Immature natural killer cell (primary cell): ENCODE measurements around the gene PANK1. TPM values are rescaled to one million over a fixed set of nuclear protein-coding genes. Genes with fewer than 3 reads are reported as not detected.

Experiments used
- DNase-seq, 3 donors: peaks; one replicate each; pipeline ENCODE4 v3.0.0; 2022; ENCODE audit warnings: mixed read lengths in 1 of 3
- H3K27ac Mint-ChIP-seq, 6 donors: one replicate each; pipeline ENCODE4 v1.8.0; 2020; ENCODE audit warnings: mixed read lengths in 6 of 6, mild to moderate bottlenecking in 5 of 6, inconsistent platforms in 4 of 6, moderate library complexity in 3 of 6
- H3K27me3 Mint-ChIP-seq, 3 donors: one replicate each; pipeline ENCODE4 v1.8.0; 2020 to 2021; ENCODE audit warnings: low read depth in 3 of 3, mild to moderate bottlenecking in 3 of 3, mixed read lengths in 3 of 3, moderate library complexity in 3 of 3, inconsistent platforms in 1 of 3
- H3K36me3 Mint-ChIP-seq, 3 donors: one replicate each; pipeline ENCODE4 v1.8.0; 2020; ENCODE audit warnings: mixed read lengths in 3 of 3, inconsistent platforms in 2 of 3, mild to moderate bottlenecking in 2 of 3
- H3K4me1 Mint-ChIP-seq, 2 donors: one replicate each; pipeline ENCODE4 v1.8.0; 2020; ENCODE audit warnings: inconsistent platforms in 2 of 2, mild to moderate bottlenecking in 2 of 2, mixed read lengths in 2 of 2, moderate library complexity in 1 of 2
- H3K4me3 Mint-ChIP-seq, 5 donors: one replicate each; pipeline ENCODE4 v1.8.0; 2020; ENCODE audit warnings: mild to moderate bottlenecking in 5 of 5, mixed read lengths in 5 of 5, inconsistent platforms in 3 of 5, moderate library complexity in 3 of 5
- H3K9me3 Mint-ChIP-seq, 6 donors: one replicate each; pipeline ENCODE4 v1.8.0; 2020; ENCODE audit warnings: mild to moderate bottlenecking in 6 of 6, mixed read lengths in 6 of 6, inconsistent platforms in 4 of 6, moderate library complexity in 3 of 6
- polyA plus RNA-seq, 3 donors: library from polyadenylated mRNA; unstranded; fragments of 300-500 nt; fragmentation: Illumina TruSeq; gene quantifications; one replicate each; pipeline ENCODE4 v1.2.3, GENCODE V29; 2021

The PANK1 gene
- polyA plus RNA-seq, 3 donors from 2014 or later: 0.66 to 1.4 TPM; not detected in 1

DNA sequence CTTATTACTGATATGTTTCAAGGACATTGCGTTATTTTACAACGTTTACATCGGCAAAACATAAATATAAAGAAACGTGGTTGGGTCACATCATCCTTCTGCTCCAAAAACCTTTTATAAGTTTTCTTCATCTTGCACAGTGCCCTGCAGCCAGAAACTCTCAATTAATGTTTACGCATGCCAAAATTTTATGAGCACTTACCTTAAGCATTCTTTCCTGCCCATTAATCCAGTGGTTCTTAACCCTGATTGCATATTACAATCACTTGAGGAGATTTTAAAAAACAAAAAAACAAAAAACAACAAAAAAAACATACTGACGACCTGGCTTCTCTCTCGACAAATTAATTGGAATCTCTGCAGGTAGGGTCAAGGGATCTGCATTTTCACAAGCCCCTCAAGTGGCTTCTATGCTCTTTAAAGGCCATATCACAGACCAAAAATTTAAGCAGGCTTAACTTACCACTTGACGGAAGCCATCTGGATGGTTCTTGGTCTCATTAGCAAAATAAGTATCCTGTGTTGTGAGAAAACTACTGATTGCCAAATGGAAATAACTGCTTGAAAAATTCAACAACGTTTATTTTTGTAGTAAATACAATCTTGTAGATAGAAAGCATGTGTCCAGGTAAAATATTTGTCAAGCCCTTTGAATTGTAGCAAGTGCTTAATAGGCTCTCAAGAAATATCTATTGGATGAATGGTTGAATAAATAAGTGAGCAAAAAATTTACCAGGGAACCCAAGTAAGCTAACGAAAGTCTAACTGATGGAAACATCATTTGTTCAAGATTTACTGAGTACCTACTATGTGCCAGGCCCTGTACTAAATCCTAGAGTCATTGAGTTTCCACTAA lies 78.7 kb downstream of the PANK1 start:
- no peaks in the 10 kb centered on the region for H3K9me3 Mint-ChIP-seq
- H3K36me3 Mint-ChIP-seq: no peaks in the 10 kb centered on the region
- H3K4me1 Mint-ChIP-seq: no peaks in the 10 kb centered on the region
- no peak overlapping the region for H3K4me3 Mint-ChIP-seq
- H3K27me3 Mint-ChIP-seq: peaks cover 3 to 4% (median 3%) of the 10 kb centered on the region in 3 donors
- DNase-seq: no peak
- H3K27ac Mint-ChIP-seq: no peak overlapping the region

DNA sequence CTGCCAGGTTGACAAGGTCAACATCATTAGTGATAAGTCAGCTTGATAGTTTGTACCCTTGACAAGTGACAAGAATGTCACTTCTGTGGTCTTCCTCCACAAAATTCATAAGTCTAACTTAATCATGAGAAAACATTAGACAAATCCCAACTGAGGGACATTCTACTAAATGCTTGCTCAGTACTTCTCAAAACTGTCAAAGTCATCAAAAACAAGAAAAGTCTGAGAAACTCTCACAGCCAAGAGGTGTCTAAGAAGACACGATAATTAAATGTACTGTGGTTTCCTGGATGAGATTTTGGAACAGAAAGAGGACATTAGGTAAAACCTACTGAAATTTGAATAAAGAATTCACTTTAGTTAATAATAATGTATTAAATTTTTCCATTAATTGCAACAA lies 79.9 kb downstream of the PANK1 start:
- H3K4me1 Mint-ChIP-seq: no peaks in the 10 kb centered on the region
- H3K9me3 Mint-ChIP-seq: no peaks in the 10 kb centered on the region
- no peak overlapping the region for H3K4me3 Mint-ChIP-seq
- peaks cover 3 to 7% (median 3%) of the 10 kb centered on the region in 3 donors for H3K27me3 Mint-ChIP-seq
- no peaks in the 10 kb centered on the region for H3K36me3 Mint-ChIP-seq
- DNase-seq: no peak
- H3K27ac Mint-ChIP-seq: no peak overlapping the region

DNA sequence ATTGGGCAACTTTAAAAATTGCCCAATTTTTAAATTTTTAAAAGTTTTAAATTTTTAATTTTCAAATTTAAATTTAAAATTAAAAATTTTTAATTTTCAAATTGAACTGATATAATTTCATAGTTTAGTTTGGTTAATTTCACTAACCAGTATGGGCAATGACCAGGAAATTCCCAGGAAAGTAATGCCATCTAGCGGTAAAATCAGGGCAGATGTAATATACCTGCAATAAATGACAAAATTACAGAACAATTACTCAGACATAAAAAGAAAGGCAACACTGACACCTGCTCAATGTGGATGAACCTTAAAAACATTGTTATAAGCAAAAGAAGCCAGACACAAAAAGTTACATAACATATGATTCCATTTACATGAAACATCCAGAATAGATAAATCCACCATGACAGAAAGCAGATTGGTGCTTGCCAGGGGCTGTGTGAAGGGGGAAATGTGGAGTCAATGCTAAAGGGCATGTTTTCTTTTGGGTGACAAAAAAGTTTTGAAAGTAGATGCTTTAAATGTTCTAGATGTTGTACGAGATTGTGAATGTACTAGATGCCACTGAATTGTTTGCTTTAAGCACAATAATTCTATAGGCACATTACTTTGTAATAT lies 81.1 kb downstream of the PANK1 start:
- H3K4me1 Mint-ChIP-seq: no peaks in the 10 kb centered on the region
- peaks cover 3 to 5% (median 3%) of the 10 kb centered on the region in 3 donors for H3K27me3 Mint-ChIP-seq
- no peaks in the 10 kb centered on the region for H3K9me3 Mint-ChIP-seq
- no peak overlapping the region for H3K27ac Mint-ChIP-seq
- peak; percentile 25 to 54 (median 38) for DNase-seq
- H3K36me3 Mint-ChIP-seq: no peaks in the 10 kb centered on the region
- H3K4me3 Mint-ChIP-seq: no peak overlapping the region

DNA sequence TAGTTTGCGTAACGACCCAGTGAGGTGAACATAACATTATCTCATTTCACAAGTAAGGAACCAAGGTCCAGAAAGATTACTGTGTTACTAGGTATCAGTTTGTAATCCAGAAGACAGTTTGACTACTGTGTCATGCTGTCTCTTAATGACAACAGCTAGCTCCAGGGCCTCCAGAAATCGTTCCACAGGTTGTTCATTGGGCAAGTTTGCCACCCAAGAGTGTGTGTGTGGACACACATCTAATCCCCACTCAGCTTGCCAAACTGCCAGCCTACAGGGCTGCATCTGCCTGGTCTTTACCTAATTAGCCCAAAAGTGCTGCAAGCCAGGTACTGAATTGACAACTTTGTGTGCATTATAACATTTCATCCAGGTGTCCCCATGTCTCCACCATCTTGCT lies 81.7 kb downstream of the PANK1 start:
- no peaks in the 10 kb centered on the region for H3K9me3 Mint-ChIP-seq
- H3K27ac Mint-ChIP-seq: no peak overlapping the region
- DNase-seq: no peak
- H3K36me3 Mint-ChIP-seq: no peaks in the 10 kb centered on the region
- H3K27me3 Mint-ChIP-seq: peaks cover 4 to 6% (median 4%) of the 10 kb centered on the region in 3 donors
- no peaks in the 10 kb centered on the region for H3K4me1 Mint-ChIP-seq
- no peak overlapping the region for H3K4me3 Mint-ChIP-seq

DNA sequence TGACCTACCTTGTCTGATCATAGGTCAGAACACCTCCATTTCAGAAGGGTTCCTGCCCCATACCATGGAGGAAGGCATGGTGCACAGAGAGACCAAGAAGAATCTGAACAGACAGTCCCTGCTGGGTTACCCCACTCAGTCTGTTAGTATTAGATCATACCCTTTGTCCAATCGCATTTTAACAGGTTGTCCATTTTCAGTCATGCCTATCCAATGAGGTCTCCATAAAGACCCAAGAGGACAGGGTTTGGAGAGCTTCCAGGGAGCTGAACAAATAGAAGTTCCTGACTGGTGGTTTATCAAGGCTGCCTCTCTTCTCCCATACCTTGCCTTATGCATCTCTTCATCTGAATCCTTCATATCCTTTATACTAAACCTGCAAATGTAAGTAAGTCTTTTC lies 88.4 kb downstream of the PANK1 start:
- Mint-ChIP-seq H3K27ac (no peak overlapping the region), H3K9me3 (no peaks in the 10 kb centered on the region), H3K27me3 (peaks cover 2 to 8% (median 2%) of the 10 kb centered on the region in 3 donors), H3K4me3 (no peak overlapping the region), H3K4me1 (no peaks in the 10 kb centered on the region), H3K36me3 (no peaks in the 10 kb centered on the region)
- DNase-seq: no peak

DNA sequence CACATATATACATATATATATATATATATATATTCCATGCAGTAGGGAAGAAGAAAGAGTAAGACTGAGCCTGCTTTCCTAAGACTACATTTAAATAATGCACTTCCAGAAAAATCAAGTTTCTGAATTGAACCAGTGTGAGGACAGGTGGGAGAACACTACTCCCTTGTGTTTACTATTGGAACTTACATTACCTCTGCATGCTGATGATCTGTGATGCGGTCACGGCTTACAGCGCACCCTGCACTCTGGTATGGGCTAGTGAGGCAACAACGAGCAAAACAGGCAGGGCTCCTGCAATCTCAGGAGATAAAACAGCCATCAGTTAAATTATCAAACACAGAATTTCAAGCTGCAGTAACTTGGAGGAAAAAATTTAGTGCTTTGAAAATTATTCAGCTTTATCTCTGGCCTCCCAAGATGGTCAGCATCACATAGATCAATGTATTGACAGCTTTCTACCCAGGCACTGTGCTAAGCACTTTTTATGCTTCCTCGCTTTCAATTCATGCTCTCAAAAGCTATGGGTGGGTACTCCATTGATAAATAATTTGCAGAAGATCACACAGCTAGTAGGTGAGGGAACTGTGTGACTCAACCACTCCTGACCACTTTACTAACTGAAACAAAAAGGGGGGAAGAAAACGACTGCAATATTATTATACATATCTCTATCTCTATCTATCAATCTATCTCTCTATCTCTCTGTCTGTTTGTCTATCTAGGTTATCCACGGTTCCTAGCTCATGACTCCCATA lies 89.2 kb downstream of the PANK1 start:
- H3K4me3 Mint-ChIP-seq: no peak overlapping the region
- DNase-seq: no peak
- no peaks in the 10 kb centered on the region for H3K4me1 Mint-ChIP-seq
- no peaks in the 10 kb centered on the region for H3K36me3 Mint-ChIP-seq
- H3K27me3 Mint-ChIP-seq: peaks cover 2 to 6% (median 3%) of the 10 kb centered on the region in 3 donors
- no peak overlapping the region for H3K27ac Mint-ChIP-seq
- no peaks in the 10 kb centered on the region for H3K9me3 Mint-ChIP-seq

DNA sequence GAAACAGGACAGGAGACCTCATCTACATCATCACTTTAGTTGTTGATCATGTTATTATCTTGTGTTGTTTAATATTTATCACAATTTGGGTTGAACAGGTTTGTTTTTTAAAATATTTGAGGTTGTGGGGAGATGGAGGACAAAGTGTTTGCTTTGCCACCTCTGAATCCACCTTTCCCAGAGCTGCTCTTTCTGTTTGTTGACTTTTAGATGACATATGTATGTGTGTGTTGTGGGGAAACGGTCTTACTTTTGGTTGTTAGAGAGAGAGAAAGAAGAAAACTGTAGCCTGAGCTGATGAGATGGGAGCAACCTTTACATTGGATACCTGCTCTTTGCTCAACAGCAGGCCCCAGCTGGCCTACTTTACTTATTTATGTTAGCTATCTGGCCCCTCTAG lies 90.6 kb downstream of the PANK1 start:
- Mint-ChIP-seq H3K4me1 (no peaks in the 10 kb centered on the region), H3K36me3 (no peaks in the 10 kb centered on the region), H3K27ac (no peak overlapping the region), H3K4me3 (no peak overlapping the region), H3K9me3 (no peaks in the 10 kb centered on the region), H3K27me3 (peaks cover 2 to 6% (median 5%) of the 10 kb centered on the region in 3 donors)
- no peak for DNase-seq

DNA sequence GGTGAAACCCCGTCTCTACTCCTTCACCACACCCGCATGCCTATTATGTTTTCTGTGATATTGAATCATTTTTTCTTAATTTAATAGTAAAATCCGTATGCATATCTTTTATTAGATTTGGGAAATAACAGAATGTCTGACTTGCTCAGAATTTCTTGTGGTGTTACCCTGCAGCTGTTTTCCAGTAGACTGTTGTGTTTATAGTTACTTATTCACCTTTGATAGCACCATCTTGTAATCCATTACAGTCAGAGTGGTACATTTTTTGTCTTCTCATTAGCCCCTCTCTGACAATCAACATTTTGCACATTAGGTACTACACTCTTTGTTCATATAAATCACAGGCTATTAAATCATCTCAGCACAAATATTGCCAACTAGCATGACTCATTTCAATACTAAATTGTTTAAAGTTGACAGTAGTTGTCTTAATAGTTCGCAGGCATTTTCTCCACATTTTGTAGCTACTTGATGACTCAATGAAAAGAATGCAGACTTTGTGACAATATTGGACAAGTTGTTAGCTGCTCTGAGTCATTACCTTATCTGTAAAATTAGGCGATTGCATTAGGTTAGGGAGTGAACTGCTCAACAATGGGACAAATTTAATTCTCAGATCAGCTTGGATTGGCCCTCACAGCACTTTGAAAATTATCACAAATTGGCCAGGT lies 91.8 kb downstream of the PANK1 start:
- H3K4me3 Mint-ChIP-seq: no peak overlapping the region
- H3K27me3 Mint-ChIP-seq: peaks cover 0 to 5% (median 4%) of the 10 kb centered on the region in 3 donors
- no peak overlapping the region for H3K27ac Mint-ChIP-seq
- H3K4me1 Mint-ChIP-seq: no peaks in the 10 kb centered on the region
- no peaks in the 10 kb centered on the region for H3K9me3 Mint-ChIP-seq
- no peaks in the 10 kb centered on the region for H3K36me3 Mint-ChIP-seq
- DNase-seq: no peak

DNA sequence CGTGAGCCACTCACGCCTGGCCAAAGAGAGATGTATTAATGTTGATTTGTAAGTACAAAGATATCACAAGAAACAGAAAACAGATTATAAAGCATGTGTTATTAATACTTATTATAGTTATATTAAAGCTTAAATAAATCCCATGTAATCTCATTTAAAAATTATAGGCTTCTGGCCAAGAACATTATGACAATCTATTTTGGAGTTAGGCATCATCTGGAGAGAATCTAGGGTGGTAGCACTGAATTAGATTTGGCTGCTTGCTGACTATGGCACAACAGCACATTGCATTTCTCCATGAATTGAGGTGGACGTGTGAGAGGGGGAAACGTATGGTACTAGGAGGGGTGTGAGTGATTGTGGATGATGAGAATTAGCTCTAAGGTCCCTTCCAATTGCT lies 92.8 kb downstream of the PANK1 start:
- no peak overlapping the region for H3K4me3 Mint-ChIP-seq
- no peaks in the 10 kb centered on the region for H3K36me3 Mint-ChIP-seq
- peaks cover 0 to 5% (median 2%) of the 10 kb centered on the region in 3 donors for H3K27me3 Mint-ChIP-seq
- no peaks in the 10 kb centered on the region for H3K4me1 Mint-ChIP-seq
- H3K27ac Mint-ChIP-seq: no peak overlapping the region
- no peaks in the 10 kb centered on the region for H3K9me3 Mint-ChIP-seq
- DNase-seq: no peak

DNA sequence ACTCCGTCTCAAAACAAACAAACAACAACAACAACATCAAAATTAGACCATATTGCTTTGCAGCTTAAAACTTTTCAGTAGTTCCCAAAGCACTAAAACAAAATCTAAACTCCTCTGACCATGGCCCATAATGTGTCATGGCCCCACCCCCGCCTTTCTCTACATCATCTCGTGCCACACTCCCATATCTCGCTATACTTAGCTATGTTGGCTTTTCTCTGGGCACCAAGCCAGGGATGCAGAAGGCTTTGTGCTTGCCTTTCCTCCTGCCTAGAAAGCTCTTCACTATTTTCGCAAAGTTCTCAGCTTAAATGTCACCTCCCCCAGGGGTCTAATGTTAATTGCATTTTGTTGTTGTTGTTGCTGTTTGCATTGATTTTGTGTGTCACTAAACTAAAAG lies 94.5 kb downstream of the PANK1 start:
- Mint-ChIP-seq H3K4me1 (no peaks in the 10 kb centered on the region), H3K27me3 (peaks cover 0 to 5% (median 2%) of the 10 kb centered on the region in 3 donors), H3K4me3 (no peak overlapping the region), H3K9me3 (no peaks in the 10 kb centered on the region), H3K36me3 (no peaks in the 10 kb centered on the region), H3K27ac (no peak overlapping the region)
- no peak for DNase-seq

DNA sequence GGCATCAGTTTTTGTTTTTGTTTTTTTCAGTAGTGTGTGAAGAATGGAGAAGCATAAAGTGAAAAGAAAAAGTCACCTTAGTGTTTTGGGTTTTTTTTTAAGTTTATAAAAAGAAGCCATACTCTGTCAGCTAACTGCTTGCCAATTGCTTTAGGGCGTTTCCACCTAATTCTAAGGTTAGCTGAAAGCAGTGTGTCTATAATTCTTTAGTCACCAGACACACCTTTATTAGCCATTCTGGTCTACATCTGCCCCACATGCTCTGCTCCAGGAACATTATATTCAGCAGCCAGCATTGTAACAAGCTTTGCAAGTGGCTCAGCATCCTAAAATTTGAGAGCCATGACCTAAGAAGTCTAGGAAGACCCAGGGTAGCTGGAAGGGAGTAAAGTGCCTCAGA lies 95.5 kb downstream of the PANK1 start:
- no peak for DNase-seq
- Mint-ChIP-seq H3K4me1 (no peaks in the 10 kb centered on the region), H3K27ac (no peak overlapping the region), H3K36me3 (no peaks in the 10 kb centered on the region), H3K9me3 (no peaks in the 10 kb centered on the region), H3K4me3 (no peak overlapping the region), H3K27me3 (peaks cover 0 to 5% (median 2%) of the 10 kb centered on the region in 3 donors)

DNA sequence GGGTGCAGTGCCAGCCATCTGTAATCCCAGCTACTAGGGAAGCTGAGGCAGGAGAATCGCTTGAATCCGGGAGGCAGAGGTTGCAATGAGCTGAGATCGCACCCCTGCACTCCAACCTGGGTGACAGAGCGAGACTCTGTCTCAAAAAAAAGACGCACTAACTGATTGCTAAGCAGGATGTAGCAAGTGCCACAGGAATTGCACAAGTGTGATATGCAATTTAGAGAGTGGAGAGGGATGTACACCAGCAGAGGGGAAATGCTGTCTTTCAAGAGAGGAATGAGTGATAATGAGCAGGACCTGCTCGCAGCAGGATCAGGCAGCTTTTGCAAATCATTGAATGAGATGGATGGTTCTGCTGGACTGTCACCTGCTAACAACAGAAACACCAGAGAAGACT lies 96.4 kb downstream of the PANK1 start:
- no peak for DNase-seq
- Mint-ChIP-seq H3K4me1 (no peaks in the 10 kb centered on the region), H3K36me3 (no peaks in the 10 kb centered on the region), H3K27ac (no peak overlapping the region), H3K27me3 (peaks cover 0 to 6% (median 1%) of the 10 kb centered on the region in 3 donors), H3K4me3 (no peak overlapping the region), H3K9me3 (no peaks in the 10 kb centered on the region)

DNA sequence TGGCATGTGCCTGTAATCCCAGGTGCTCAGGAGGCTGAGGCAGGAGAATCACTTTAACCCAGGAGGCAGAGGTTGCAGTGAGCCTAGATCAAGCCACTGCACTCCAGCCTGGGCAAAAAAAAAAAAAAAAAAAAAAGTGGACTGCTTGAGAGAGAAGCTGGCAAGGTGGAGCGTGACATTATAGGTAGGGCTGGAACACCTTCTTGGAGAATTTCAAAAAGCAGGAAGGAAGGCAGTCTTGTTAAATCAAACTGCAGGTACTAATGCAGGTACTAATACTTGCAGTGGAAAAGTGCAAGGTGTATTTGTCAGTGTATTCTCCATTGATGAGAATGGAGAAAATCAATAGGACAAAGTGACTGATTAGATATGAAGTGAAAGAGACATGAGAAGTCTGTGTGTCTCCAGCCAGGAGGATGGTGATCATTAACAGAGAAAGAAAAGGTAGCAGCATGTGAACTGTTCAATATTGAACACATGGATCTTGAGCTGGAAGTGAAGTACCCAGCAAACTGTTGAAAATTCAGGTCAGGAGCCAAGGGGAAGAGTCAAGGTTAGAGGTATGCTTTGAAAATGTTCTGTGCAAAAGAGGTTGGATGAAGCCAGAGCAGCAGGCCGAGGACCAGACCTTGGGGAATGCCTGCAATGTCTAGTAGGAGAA lies 97.1 kb downstream of the PANK1 start:
- no peak for DNase-seq
- Mint-ChIP-seq H3K9me3 (no peaks in the 10 kb centered on the region), H3K4me1 (no peaks in the 10 kb centered on the region), H3K36me3 (no peaks in the 10 kb centered on the region), H3K4me3 (no peak overlapping the region), H3K27ac (peak overlapping the region in 1 of 6 donors; percentile 16), H3K27me3 (peaks cover 0 to 6% (median 1%) of the 10 kb centered on the region in 3 donors)
